Dedifferentiated amniotic fluid mesenchymal stem cell (primary cell): Measurements from ENCODE around the gene CACNG1.
"Not testable (repeated sequence)": the region's sequence is repeated elsewhere in the genome, so short reads cannot be mapped to it uniquely, and the experiment has no call there.

Experiments
- DNase-seq: peaks from one replicate; pipeline ENCODE4 v3.0.0-alpha.2; 2016; ENCODE audit errors: extremely low spot score

The CACNG1 gene

DNA sequence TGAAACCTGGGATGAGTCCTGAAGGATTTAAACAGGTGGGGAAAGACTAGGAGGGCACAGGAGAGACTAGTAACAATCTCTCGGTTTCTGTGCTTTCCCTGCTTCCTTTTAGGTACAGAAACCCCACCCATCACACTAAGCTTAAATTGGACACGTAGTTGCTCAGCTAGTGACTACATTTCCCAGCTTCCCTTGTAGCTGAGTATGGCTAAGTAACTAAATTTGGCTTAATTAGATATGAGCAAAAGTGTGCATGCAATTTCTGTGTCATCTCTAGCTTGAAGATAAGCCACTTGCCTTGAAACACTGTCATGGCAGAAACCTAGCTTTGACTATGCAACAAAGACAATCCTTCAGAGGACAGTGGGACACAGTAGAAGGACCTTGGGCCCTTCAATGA is 36.5 kb downstream of the CACNG1 start:
- no peak for DNase-seq

DNA sequence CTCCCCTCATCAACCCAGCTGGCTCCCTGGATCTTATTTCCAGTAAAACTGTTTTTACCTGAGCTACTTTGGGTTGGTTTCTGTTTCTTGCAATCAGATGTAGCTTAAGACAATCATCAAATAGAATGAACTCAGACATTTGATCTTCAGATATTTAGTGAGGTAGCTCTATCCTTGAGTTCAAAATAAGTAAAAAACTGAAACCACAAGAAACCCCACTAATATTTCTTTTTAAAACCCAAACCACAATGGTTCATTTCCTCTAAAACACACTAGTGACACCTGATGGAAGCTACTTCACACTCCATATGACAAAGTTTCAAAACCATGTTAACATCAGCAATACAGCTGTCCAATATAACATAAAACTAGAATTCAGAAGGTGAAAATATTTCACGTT is 37.8 kb downstream of the CACNG1 start:
- DNase-seq = no peak

DNA sequence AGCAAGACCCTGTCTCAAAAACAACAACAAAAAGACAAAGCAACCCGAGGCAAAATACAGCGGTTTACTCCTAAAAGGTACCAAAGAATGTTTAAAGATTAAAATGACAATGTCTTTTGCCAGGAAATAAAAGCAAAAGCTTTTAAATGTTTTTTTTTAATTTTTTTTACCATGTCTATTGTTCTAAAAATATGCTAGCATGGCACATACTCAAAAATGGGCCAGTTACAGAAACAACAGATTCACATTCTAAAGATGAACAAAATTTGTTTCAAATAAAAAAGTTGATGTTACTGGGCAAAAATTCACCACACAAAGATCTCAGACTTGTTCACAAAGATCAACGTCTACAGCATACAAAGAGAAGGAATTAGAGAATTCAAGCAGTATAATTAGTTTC is 41.1 kb downstream of the CACNG1 start:
- DNase-seq = no peak

GRCh38 chr17:67088639-67089038 is 44.3 kb downstream of the CACNG1 start:
- no peak for DNase-seq

DNA sequence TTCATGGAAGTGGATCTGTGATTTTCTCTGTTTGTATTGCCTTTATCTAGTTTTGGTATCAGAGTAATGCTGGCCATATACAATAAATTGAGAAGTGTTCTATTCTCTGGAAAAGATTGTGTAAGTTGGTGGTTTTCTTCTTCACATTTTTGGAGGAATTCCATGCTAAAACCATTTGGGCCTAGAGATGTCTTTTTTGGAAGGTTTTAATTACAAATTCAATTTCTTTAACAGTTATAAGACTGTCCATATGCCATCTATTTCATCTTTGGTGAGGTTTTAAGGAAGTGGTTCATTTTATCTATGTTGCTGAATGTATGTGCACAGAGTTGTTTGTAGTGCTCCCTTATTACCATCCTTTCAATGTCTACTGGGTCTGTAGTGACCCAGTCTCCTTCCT is 46.0 kb downstream of the CACNG1 start:
- no peak for DNase-seq

- no peak for DNase-seq
Observed at GRCh38 chr17:67092291-67092690, 47.9 kb downstream of the CACNG1 start.

GRCh38 chr17:67092710-67093109 is 48.4 kb downstream of the CACNG1 start:
- not testable (repeated sequence) for DNase-seq

- DNase-seq = no peak
Observed at GRCh38 chr17:67093348-67093747, 49.0 kb downstream of the CACNG1 start.

GRCh38 chr17:67095291-67095690 is 50.9 kb downstream of the CACNG1 start:
- not testable (repeated sequence) for DNase-seq

DNA sequence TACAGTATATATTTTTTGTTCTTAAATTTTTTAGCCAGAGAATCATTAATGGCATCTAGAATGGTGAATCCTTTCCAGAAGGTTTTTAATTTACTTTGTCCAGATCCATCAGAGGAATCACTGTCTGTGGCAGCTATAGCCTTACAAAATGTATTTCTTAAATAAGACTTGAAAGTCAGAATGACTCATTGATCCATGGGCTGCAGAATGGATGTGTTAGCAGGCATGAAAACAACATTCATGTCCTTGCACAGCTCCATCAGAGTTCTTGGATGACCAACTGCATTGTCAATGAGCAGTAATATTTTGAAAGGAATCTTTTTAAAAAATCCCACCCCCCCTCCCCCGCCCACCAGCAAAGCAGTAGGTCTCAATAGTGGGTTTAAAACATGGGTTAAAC is 51.4 kb downstream of the CACNG1 start:
- no peak for DNase-seq

DNA sequence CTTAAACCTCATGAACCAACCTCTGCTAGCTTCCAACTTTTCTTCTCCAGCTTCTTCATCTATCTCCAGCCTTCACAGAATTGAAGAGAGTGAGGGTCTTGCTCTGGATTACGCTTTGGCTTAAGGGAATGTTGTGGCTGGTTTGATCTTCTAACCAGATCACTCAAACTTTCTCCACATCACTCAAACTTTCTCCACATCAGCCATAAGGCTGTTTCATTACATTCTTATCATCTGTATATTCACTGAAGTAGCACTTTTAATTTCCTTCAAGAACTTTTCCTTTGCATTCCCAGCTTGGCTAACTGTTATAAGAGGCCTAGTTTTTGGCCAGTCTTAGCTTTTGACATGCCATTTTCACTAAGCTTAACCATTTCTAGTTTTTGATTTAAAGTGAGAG is 52.3 kb downstream of the CACNG1 start:
- no peak for DNase-seq

DNA sequence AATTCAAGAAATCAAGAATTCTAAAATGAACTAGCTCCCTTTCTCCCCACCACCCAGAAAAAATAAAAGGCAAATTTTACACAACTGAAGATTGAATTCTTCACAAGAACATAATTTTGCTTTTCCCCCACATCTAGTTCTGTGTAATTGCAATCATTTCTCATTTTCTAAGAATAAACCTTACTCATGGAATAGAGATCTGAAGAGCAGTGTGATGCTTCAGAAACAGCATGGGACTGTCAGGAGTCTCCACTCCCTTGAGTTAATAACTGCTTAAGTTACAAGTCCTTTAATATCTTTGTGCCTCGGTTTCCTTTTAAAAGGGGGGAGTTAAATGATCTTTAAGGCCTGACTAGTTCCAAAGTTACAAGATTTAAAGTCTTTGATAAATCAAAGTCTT is 53.7 kb downstream of the CACNG1 start:
- no peak for DNase-seq

- DNase-seq = not testable (repeated sequence)
Observed at GRCh38 chr17:67104641-67105040, 60.3 kb downstream of the CACNG1 start.

DNA sequence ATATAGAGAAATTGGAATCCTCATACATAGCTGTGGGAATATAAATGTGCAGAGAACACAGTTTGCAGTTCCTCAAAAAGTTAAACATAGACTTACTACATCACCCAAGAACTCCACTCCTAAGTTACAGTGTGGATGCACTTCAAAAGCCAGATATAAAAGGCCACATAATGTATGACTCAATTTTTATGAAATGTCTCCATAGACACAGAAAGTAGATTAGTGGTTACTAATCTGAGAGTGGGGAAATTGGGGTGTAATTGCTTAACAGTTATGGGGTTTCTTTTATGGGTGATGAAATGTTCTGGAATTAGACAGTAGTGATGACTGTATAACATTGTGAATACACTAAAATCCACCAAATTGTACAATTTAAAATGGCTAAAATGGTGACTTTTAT is 60.9 kb downstream of the CACNG1 start:
- DNase-seq = no peak
